Head of caudate nucleus (tissue), 42 donors: Measurements from ENCODE around the gene TFF2.

Experiments used
- DNase-seq, 42 donors: peaks; one replicate each; pipeline versions ENCODE4 v3.0.0 to v3.0.0-alpha.2; 2020 to 2021; ENCODE audit warnings: mixed read lengths in 7 of 42
- intact Hi-C: fragments of 100-400 bp; cut with DNase I; formaldehyde crosslinking; loops from one replicate; pipeline ENCODE4 v1.15.0; 2022

Gene TFF2

GRCh38 chr21:42351626-42352440 lies 1.0 kb upstream of the TFF2 start:
- intact Hi-C loops: no loop called here
- peak in 6 of 42 donors; percentile 3 to 35 (median 9) for DNase-seq

- DNase-seq: peak in 4 of 42 donors; percentile 1 to 34 (median 7)
- intact Hi-C loops: no loop called here
Observed at GRCh38 chr21:42350318-42350910, 380 bp downstream of the TFF2 start.

GRCh38 chr21:42349420-42350317 lies 1.1 kb downstream of the TFF2 start:
- peak in 4 of 42 donors; percentile 3 to 31 (median 8) for DNase-seq

GRCh38 chr21:42348762-42349161 lies 2.0 kb downstream of the TFF2 start:
- intact Hi-C loops: no loop called here
- DNase-seq: no peak

More at GRCh38 chr21:42349420-42350317, 1.1 kb downstream of the TFF2 start:
- intact Hi-C loops: no loop called here

GRCh38 chr21:42347601-42348327 lies 3.0 kb downstream of the TFF2 start:
- DNase-seq: peak in 1 of 42 donors; percentile 21
- intact Hi-C loops: no loop called here

GRCh38 chr21:42346866-42347600 lies 3.8 kb downstream of the TFF2 start:
- peak in 1 of 42 donors; percentile 24 for DNase-seq

GRCh38 chr21:42346441-42346840 lies 4.4 kb downstream of the TFF2 start:
- intact Hi-C loops: no loop called here
- DNase-seq: peak in 1 of 42 donors; percentile 32

More at GRCh38 chr21:42346866-42347600, 3.8 kb downstream of the TFF2 start:
- intact Hi-C loops: no loop called here

GRCh38 chr21:42344631-42345030 lies 6.2 kb downstream of the TFF2 start:
- intact Hi-C loops: no loop called here

GRCh38 chr21:42343963-42344510 lies 6.8 kb downstream of the TFF2 start:
- DNase-seq: peak in 1 of 42 donors; percentile 29
- intact Hi-C loops: no loop called here

More at GRCh38 chr21:42344631-42345030, 6.2 kb downstream of the TFF2 start:
- no peak for DNase-seq

GRCh38 chr21:42343556-42343955 lies 7.2 kb downstream of the TFF2 start:
- intact Hi-C loops: no loop called here
- DNase-seq: peak in 1 of 42 donors; percentile 22

GRCh38 chr21:42343101-42343500 lies 7.7 kb downstream of the TFF2 start:
- intact Hi-C loops: no loop called here
- peak in 1 of 42 donors; percentile 21 for DNase-seq

GRCh38 chr21:42341776-42342542 lies 8.8 kb downstream of the TFF2 start:
- intact Hi-C loops: no loop called here
- DNase-seq: peak in 1 of 42 donors; percentile 35

- peak in 1 of 42 donors; percentile 19 for DNase-seq
- intact Hi-C loops: no loop called here
Observed at GRCh38 chr21:42340187-42341050, 10.4 kb downstream of the TFF2 start.

GRCh38 chr21:42338729-42339715 lies 11.8 kb downstream of the TFF2 start:
- DNase-seq: peak in 1 of 42 donors; percentile 30
- intact Hi-C loops: no loop called here
